Heart left ventricle (tissue), 13 donors: ENCODE results near the gene OR10J5.

Experiments used
- CTCF ChIP-seq, 12 donors: fragments of 200-600 bp; sonication (generic) in 4 of 12; IDR thresholded peaks; one replicate each; pipeline versions ENCODE4 v1.5.0 to v1.8.0; 2018 to 2022; ENCODE audit warnings: antibody characterized with exemption in 12 of 12, mild to moderate bottlenecking in 5 of 12
- POLR2A ChIP-seq, 2 donors: fragments of 450-650 bp; IDR thresholded peaks; one replicate each; pipeline ENCODE4 v1.6.1; 2017; ENCODE audit warnings: antibody characterized with exemption in 2 of 2, mild to moderate bottlenecking in 2 of 2, moderate library complexity in 2 of 2
- donor health status: ischemic (EF 13 %, LVEDD 7.1; RV severe dilation, severe dysfunction).
- donor health status: DM: no; HTN: yes; CAD: no.
- donor health status: DM: no; HTN: no; CAD: no.
- donor health status: ischemic (EF 25% LVEDD 6.9; RV normal size, moderate dysfunction).
- donor health status: ischemic (EF 25% LVEDD 5.7; RV mildly dilated, moderate dysfunction).
- donor health status: ischemic (EF 35%, LVEDD 5.7; RV mildly dilated, moderate dysfunction).
- donor health status: nonischemic (EF 11% LVEDD 7.7; RV severe dilation, severe dysfunction).
- donor health status: DM: yes; HTN: yes; CAD: no.
- donor health status: PGD.
- donor health status: ischemic (EF 29% LVEDD 5.4; RV normal size, mild dysfunction).
- donor health status: nonischemic (EF 23%, LVEDD 6.1; RV moderate dilation, normal function).

GRCh38 chr1:159493354-159493753 lies 42.5 kb downstream of the OR10J5 start:
- TF ChIP-seq POLR2A (IDR thresholded peaks at IDR 0.05) (no peak), CTCF (IDR thresholded peaks at IDR 0.05) (no peak)
